ENCODE results near the gene EID3. TPM values are rescaled to one million over a fixed set of nuclear protein-coding genes. Genes with fewer than 3 reads are reported as not detected.
"Not testable (repeated sequence)": the region's sequence is repeated elsewhere in the genome, so short reads cannot be mapped to it uniquely, and the experiment has no call there.

The EID3 gene
- polyA plus RNA-seq, 3 donors = 0.64 to 1.0 (median 0.65) TPM

DNA sequence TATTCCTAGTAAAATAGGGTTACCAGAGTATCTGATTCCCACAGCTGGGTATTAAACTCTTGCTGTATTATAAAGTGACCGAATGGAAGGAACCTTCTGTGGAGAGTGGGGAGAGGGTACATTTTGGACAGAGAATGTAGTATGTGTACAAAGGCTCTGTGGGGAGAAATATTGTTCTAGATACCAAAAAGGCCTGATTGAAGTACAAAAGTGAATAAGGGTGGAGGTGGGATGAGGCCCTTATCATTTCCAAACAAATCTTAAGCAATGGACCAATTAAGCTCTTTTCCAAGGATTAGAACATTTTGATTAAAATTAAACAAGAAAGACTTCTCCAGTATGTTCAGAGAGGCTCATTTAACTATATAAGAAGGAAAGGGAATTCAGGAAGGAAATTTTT, 20.4 kb downstream of the EID3 start:
- Histone ChIP-seq H3K4me1 (ENCODE audit: control insufficient read depth in 1 of 2, insufficient read depth in 2 of 2, low read length in 2 of 2) (no peaks in the 10 kb centered on the region), H3K9ac (ENCODE audit: insufficient read depth, low read length, poor library complexity, severe bottlenecking) (no peak overlapping the region), H3K79me2 (ENCODE audit: insufficient read depth, low read length) (no peaks in the 10 kb centered on the region), H3K9me3 (replicated peaks in 1 of 2; ENCODE audit: control insufficient read depth in 1 of 2, insufficient read depth in 1 of 2, low read length in 2 of 2) (no peaks in the 10 kb centered on the region), H3K27ac (ENCODE audit: low read depth in 1 of 2, low read length in 2 of 2) (no peak overlapping the region), H3K4me3 (replicated peaks in 1 of 3; ENCODE audit: low read depth in 2 of 3, low read length in 3 of 3) (no peak overlapping the region), H2AFZ (ENCODE audit: insufficient read depth, low read depth, low read length, poor library complexity, severe bottlenecking) (no peak overlapping the region), H3K4me2 (replicated peaks; ENCODE audit: extremely low read depth, low read length, poor library complexity, severe bottlenecking) (no peak overlapping the region), H3K27me3 (ENCODE audit: control insufficient read depth in 2 of 2, insufficient read depth in 2 of 2, low read length in 2 of 2) (no peaks in the 10 kb centered on the region), H4K20me1 (ENCODE audit: insufficient read depth, low read length) (peaks cover 8% of the 10 kb centered on the region), H3K36me3 (replicated peaks in 1 of 2; ENCODE audit: control insufficient read depth in 1 of 2, insufficient read depth in 2 of 2, low read length in 2 of 2) (peaks cover 80 to 90% of the 10 kb centered on the region in 2 donors)
- WGBS (ENCODE audit: insufficient coverage) = 100% methylated on average over 1 of the region's 1 CpG
- no peaks in the 10 kb centered on the region for H3K27me3 Mint-ChIP-seq (ENCODE audit: low read depth in 3 of 3)
- intact Hi-C loops (cut with micrococcal nuclease) = no loop called here
- H3K9me3 Mint-ChIP-seq = no peaks in the 10 kb centered on the region
- no peak overlapping the region for H3K27ac Mint-ChIP-seq
- no peaks in the 10 kb centered on the region for H3K4me1 Mint-ChIP-seq
- DNase-seq = no peak
- H3K4me3 Mint-ChIP-seq = no peak overlapping the region
- no peak for TF ChIP-seq CTCF (IDR thresholded peaks at IDR 0.05)
- peaks cover 59 to 87% of the 10 kb centered on the region in 2 donors for H3K36me3 Mint-ChIP-seq

GRCh38 chr12:104328278-104328677, 24.7 kb downstream of the EID3 start:
- H3K36me3 Mint-ChIP-seq = peaks cover 51 to 85% of the 10 kb centered on the region in 2 donors
- H3K27me3 Mint-ChIP-seq (ENCODE audit: low read depth in 3 of 3); intact Hi-C loops (cut with micrococcal nuclease); DNase-seq; H3K4me3 ChIP-seq (replicated peaks in 1 of 3; ENCODE audit: low read depth in 2 of 3, low read length in 3 of 3); H3K4me3 Mint-ChIP-seq; H3K9ac ChIP-seq (ENCODE audit: insufficient read depth, low read length, poor library complexity, severe bottlenecking); H3K27ac Mint-ChIP-seq; H2AFZ ChIP-seq (ENCODE audit: insufficient read depth, low read depth, low read length, poor library complexity, severe bottlenecking); H4K20me1 ChIP-seq (ENCODE audit: insufficient read depth, low read length); H3K27ac ChIP-seq (ENCODE audit: low read depth in 1 of 2, low read length in 2 of 2); H3K9me3 Mint-ChIP-seq; H3K4me1 ChIP-seq (ENCODE audit: control insufficient read depth in 1 of 2, insufficient read depth in 2 of 2, low read length in 2 of 2); H3K27me3 ChIP-seq (ENCODE audit: control insufficient read depth in 2 of 2, insufficient read depth in 2 of 2, low read length in 2 of 2); H3K9me3 ChIP-seq (replicated peaks in 1 of 2; ENCODE audit: control insufficient read depth in 1 of 2, insufficient read depth in 1 of 2, low read length in 2 of 2); H3K4me1 Mint-ChIP-seq; H3K79me2 ChIP-seq (ENCODE audit: insufficient read depth, low read length); H3K4me2 ChIP-seq (replicated peaks; ENCODE audit: extremely low read depth, low read length, poor library complexity, severe bottlenecking): not testable (repeated sequence)
- WGBS (ENCODE audit: insufficient coverage) = 95% methylated on average over 6 of the region's 6 CpGs
- H3K36me3 ChIP-seq (replicated peaks in 1 of 2; ENCODE audit: control insufficient read depth in 1 of 2, insufficient read depth in 2 of 2, low read length in 2 of 2) = peaks cover 65 to 88% of the 10 kb centered on the region in 2 donors
